Amniotic epithelial cell (primary cell): ENCODE measurements around the gene PALMD.

Source experiments
- DNase-seq: peaks from one replicate; pipeline ENCODE4 v3.0.0-alpha.2; 2010; ENCODE audit warnings: low read depth

PALMD gene

GRCh38 chr1:99660496-99660895 is 14.6 kb downstream of the PALMD start:
- DNase-seq, result no peak

GRCh38 chr1:99661780-99662179 is 15.9 kb downstream of the PALMD start:
- DNase-seq, result peak; percentile 78

GRCh38 chr1:99662539-99663080 is 16.7 kb downstream of the PALMD start:
- peak; percentile 95 for DNase-seq

GRCh38 chr1:99663501-99663900 is 17.6 kb downstream of the PALMD start:
- DNase-seq, result no peak

- DNase-seq, result no peak
Observed at GRCh38 chr1:99665212-99665611, 19.3 kb downstream of the PALMD start.

GRCh38 chr1:99669376-99669775 is 23.5 kb downstream of the PALMD start:
- no peak for DNase-seq

GRCh38 chr1:99669821-99670220 is 23.9 kb downstream of the PALMD start:
- no peak for DNase-seq

GRCh38 chr1:99670583-99670982 is 24.7 kb downstream of the PALMD start:
- DNase-seq, result no peak

GRCh38 chr1:99672038-99672437 is 26.1 kb downstream of the PALMD start:
- no peak for DNase-seq

- DNase-seq, result peak; percentile 25
Observed at GRCh38 chr1:99672530-99673213, 26.8 kb downstream of the PALMD start.

- DNase-seq, result no peak
Observed at GRCh38 chr1:99673315-99673714, 27.4 kb downstream of the PALMD start.

GRCh38 chr1:99674115-99675064 is 28.5 kb downstream of the PALMD start:
- DNase-seq, result no peak

- DNase-seq, result no peak
Observed at GRCh38 chr1:99675292-99675691, 29.4 kb downstream of the PALMD start.

- no peak for DNase-seq
Observed at GRCh38 chr1:99675994-99676393, 30.1 kb downstream of the PALMD start.

- peak; percentile 52 for DNase-seq
Observed at GRCh38 chr1:99676876-99677275, 31.0 kb downstream of the PALMD start.

GRCh38 chr1:99677416-99677815 is 31.5 kb downstream of the PALMD start:
- DNase-seq, result peak; percentile 57

- peak; percentile 70 for DNase-seq
Observed at GRCh38 chr1:99680270-99680669, 34.4 kb downstream of the PALMD start.

GRCh38 chr1:99681583-99681982 is 35.7 kb downstream of the PALMD start:
- no peak for DNase-seq

GRCh38 chr1:99682291-99682751 is 36.4 kb downstream of the PALMD start:
- DNase-seq, result peak; percentile 94

- DNase-seq, result peak; percentile 84
Observed at GRCh38 chr1:99685516-99686180, 39.7 kb downstream of the PALMD start.

GRCh38 chr1:99691175-99691574 is 45.3 kb downstream of the PALMD start:
- DNase-seq, result no peak

GRCh38 chr1:99696616-99697015 is 50.7 kb downstream of the PALMD start:
- no peak for DNase-seq
